Stomach (tissue), 9 donors: Measurements from ENCODE around the gene PALB2. TPM values are rescaled to one million over a fixed set of nuclear protein-coding genes. Genes with fewer than 3 reads are reported as not detected.

Experiments used
- DNase-seq, 2 donors: peaks; one replicate each; pipeline versions ENCODE4 v3.0.0 to v3.0.0-alpha.2; 2013 to 2019
- H3K27ac ChIP-seq, 5 donors: fragments of 200-600 bp in 4 of 5; sonication (generic) in 4 of 5; one replicate each; pipeline ENCODE4 v1.5.1; 2013 to 2019; ENCODE audit warnings: mild to moderate bottlenecking in 1 of 5, moderate library complexity in 1 of 5
- H3K27me3 ChIP-seq, 3 donors: fragments of 200-600 bp; sonication (generic); one replicate each; pipeline ENCODE4 v1.5.1; 2017 to 2019; ENCODE audit warnings: mixed run types in 1 of 3
- H3K36me3 ChIP-seq, 4 donors: fragments of 200-600 bp; sonication (generic); 1 replicate in 3 of 4; 2 replicates in 1 of 4; pipeline ENCODE4 v1.5.1; 2016 to 2019
- H3K4me1 ChIP-seq, 4 donors: fragments of 200-600 bp; sonication (generic); one replicate each; pipeline ENCODE4 v1.5.1; 2016 to 2019
- H3K4me3 ChIP-seq, 4 donors: fragments of 200-600 bp; sonication (generic) in 3 of 4; one replicate each; pipeline ENCODE4 v1.5.1; 2016 to 2019; ENCODE audit warnings: mild to moderate bottlenecking in 1 of 4
- H3K9me3 ChIP-seq, 4 donors: fragments of 200-600 bp; sonication (generic); one replicate each; pipeline ENCODE4 v1.5.1; 2016 to 2019
- EP300 ChIP-seq: sonication (generic); formaldehyde crosslinking; IDR thresholded peaks from one replicate; pipeline ENCODE4 v1.6.1; 2017; ENCODE audit warnings: antibody characterized with exemption
- POLR2A ChIP-seq, 4 donors: fragments of 450-650 bp; IDR thresholded peaks; one replicate each; pipeline ENCODE4 v1.6.1; 2016; ENCODE audit warnings: antibody characterized with exemption in 4 of 4, control low read depth in 2 of 4, mild to moderate bottlenecking in 1 of 4, moderate library complexity in 1 of 4
- POLR2AphosphoS5 ChIP-seq, 3 donors: sonication (generic); formaldehyde crosslinking; IDR thresholded peaks; one replicate each; pipeline ENCODE4 v1.6.1; 2016; ENCODE audit warnings: antibody characterized with exemption in 3 of 3
- WGBS, 5 donors: extraction: QIAGEN DNeasy Blood & Tissue Kit in 3 of 5; methylation state at CpG; one replicate each; pipeline versions ENCODE4 v1.1.5 to v1.1.7; 2013 to 2018; 5-methylcytosine and 5-hydroxymethylcytosine counted together
- intact Hi-C: fragments of 100-400 bp; cut with DNase I; formaldehyde crosslinking; loops from one replicate; pipeline ENCODE4 v1.15.1; 2023; ENCODE audit warnings: low total_unique reads
- polyA plus RNA-seq, 3 donors: library from polyadenylated mRNA; stranded (reverse); fragments of 200-250 nt; gene quantifications; one replicate each; pipeline ENCODE4 v1.2.3, GENCODE V29; 2013
- total RNA-seq, 5 donors: library from RNA; depleted of rRNA; stranded (reverse); fragments of >200 nt; gene quantifications; one replicate each; pipeline versions ENCODE4 v1.1.0 to v1.2.3, GENCODE V29; 2014 to 2016
- TF ChIP-seq, protein P1 (sequence below), 7 experiments: fragments of 450-650 bp in 4 of 7; fragments of 200-600 bp in 3 of 7; sonication (generic) in 3 of 7; IDR thresholded peaks; one replicate each; pipeline ENCODE4 v1.5.1; 2016 to 2019; ENCODE audit warnings: antibody characterized with exemption in 7 of 7, control low read depth in 2 of 7, mild to moderate bottlenecking in 1 of 7
- donor health status: healthy with polysubstance abuse.
- donor health status: Bipolar disorder and iron deficiency.
- donor health status: healthy.

PALB2 gene
- total and polyA plus RNA-seq, 8 donors: 2.6 to 86.6 (median 12.9) TPM

DNA sequence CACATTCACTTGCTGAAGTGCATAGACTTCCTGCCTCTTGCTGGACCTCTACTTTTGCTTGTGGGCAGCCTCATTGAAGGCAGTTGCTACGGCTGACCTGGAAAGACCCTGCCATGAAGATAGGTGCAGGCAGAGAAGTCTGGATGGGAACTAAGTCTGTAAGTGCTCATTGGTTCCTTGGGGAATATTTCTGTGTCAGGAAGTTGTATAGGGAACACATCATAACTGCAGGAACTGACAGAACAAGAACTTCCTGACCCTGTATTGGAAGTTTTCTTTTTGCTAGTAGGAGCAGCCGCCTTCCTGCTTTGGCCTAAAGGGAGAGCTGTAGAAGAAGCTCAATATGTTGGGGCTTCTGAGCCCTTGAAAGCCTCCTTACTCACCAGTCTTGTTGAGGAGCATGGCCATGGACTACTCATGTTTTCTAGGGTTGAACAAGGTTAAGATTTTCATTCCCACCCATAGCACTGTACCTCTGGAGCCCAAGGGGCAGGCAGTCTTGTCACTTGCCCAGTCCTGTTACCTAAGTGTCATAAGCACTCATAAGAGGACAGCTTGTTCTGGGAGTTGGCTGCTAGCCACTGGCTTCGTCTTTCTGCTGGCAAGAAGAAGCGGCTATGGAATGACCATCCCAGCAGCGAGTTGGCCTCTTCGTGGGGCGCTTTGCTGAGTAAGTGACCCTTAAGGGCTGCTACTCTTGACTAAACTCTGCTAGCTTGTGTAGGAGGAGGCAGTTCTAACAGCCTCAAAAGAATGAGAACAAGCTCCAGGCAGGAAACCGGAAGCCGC lies 76.3 kb downstream of the PALB2 start:
- intact Hi-C loops: no loop called here
- Histone ChIP-seq H3K4me3 (no peak overlapping the region), H3K4me1 (peaks cover 0 to 18% (median 13%) of the 10 kb centered on the region in 4 donors), H3K27me3 (no peaks in the 10 kb centered on the region), H3K27ac (no peak overlapping the region), H3K9me3 (no peaks in the 10 kb centered on the region), H3K36me3 (peaks cover 78 to 100% (median 100%) of the 10 kb centered on the region in 4 donors)
- no peak for TF ChIP-seq POLR2A (IDR thresholded peaks at IDR 0.05)
- no peak for TF ChIP-seq POLR2AphosphoS5 (IDR thresholded peaks at IDR 0.05)
- no peak for TF ChIP-seq EP300
- TF ChIP-seq, protein P1, sequence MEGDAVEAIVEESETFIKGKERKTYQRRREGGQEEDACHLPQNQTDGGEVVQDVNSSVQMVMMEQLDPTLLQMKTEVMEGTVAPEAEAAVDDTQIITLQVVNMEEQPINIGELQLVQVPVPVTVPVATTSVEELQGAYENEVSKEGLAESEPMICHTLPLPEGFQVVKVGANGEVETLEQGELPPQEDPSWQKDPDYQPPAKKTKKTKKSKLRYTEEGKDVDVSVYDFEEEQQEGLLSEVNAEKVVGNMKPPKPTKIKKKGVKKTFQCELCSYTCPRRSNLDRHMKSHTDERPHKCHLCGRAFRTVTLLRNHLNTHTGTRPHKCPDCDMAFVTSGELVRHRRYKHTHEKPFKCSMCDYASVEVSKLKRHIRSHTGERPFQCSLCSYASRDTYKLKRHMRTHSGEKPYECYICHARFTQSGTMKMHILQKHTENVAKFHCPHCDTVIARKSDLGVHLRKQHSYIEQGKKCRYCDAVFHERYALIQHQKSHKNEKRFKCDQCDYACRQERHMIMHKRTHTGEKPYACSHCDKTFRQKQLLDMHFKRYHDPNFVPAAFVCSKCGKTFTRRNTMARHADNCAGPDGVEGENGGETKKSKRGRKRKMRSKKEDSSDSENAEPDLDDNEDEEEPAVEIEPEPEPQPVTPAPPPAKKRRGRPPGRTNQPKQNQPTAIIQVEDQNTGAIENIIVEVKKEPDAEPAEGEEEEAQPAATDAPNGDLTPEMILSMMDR (IDR thresholded peaks at IDR 0.05): no peak
- WGBS, 5 donors: 90 to 96% (median 94%) methylated on average over 9 of the region's 9 CpGs
- no peak for DNase-seq

DNA sequence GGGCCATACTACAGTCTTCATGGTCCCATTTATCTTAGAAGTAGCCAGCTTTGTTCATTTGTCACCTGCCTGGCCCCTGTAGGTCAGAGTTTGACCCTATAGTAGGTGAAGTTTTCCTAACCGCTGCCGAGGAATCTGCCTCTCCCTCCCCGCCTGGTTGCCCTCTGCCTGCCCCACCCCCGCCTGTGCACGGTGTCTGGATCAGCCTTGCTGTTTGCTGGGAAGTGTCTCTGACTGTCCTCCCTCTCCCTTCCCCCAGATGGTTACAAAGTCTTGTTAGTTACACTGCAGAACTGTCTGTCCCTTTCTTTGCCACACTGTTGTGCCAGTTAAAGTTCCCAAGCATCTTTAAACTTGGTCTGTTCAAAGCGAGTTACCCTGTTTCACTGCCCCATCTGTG lies 77.9 kb downstream of the PALB2 start:
- peaks cover 11 to 34% (median 28%) of the 10 kb centered on the region in 4 donors for H3K4me1 ChIP-seq
- no peak overlapping the region for H3K4me3 ChIP-seq
- no peaks in the 10 kb centered on the region for H3K27me3 ChIP-seq
- TF ChIP-seq, protein P1 (IDR thresholded peaks at IDR 0.05): no peak
- no peak for TF ChIP-seq POLR2A (IDR thresholded peaks at IDR 0.05)
- no peak for TF ChIP-seq EP300
- no peak for TF ChIP-seq POLR2AphosphoS5 (IDR thresholded peaks at IDR 0.05)
- H3K27ac ChIP-seq: no peak overlapping the region
- 75 to 83% (median 77%) methylated on average over 6 of the region's 6 CpGs for WGBS, 5 donors
- intact Hi-C loops: no loop called here
- H3K9me3 ChIP-seq: no peaks in the 10 kb centered on the region
- DNase-seq: no peak
- peaks cover 68 to 91% (median 90%) of the 10 kb centered on the region in 4 donors for H3K36me3 ChIP-seq

DNA sequence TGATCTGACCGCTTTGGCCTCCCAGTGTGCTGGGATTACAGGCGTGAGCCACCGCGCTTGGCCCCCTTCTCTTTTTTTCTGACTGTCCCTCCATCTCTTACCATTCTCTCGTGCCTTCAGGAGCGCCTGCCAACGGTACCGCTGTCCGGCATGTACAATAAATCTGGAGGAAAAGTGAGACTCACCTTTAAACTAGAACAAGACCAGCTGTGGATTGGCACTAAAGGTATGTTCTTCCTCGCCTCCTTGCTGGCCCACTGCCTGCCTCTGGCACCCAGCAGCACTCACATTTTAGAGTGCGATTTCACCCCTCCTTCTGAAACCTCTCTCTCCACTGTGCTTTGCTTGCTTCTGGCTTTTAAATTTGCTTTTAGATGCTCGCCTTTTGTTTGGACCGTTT lies 78.6 kb downstream of the PALB2 start:
- Histone ChIP-seq H3K9me3 (no peaks in the 10 kb centered on the region), H3K4me1 (peaks cover 11 to 39% (median 30%) of the 10 kb centered on the region in 4 donors), H3K27ac (no peak overlapping the region), H3K4me3 (no peak overlapping the region), H3K36me3 (peaks cover 63 to 84% (median 84%) of the 10 kb centered on the region in 4 donors), H3K27me3 (no peaks in the 10 kb centered on the region)
- 90 to 95% (median 92%) methylated on average over 13 of the region's 13 CpGs for WGBS, 5 donors
- intact Hi-C loops: no loop called here
- no peak for DNase-seq
- no peak for TF ChIP-seq EP300
- TF ChIP-seq POLR2AphosphoS5 (IDR thresholded peaks at IDR 0.05): no peak
- TF ChIP-seq, protein P1 (IDR thresholded peaks at IDR 0.05): no peak
- TF ChIP-seq POLR2A (IDR thresholded peaks at IDR 0.05): no peak

DNA sequence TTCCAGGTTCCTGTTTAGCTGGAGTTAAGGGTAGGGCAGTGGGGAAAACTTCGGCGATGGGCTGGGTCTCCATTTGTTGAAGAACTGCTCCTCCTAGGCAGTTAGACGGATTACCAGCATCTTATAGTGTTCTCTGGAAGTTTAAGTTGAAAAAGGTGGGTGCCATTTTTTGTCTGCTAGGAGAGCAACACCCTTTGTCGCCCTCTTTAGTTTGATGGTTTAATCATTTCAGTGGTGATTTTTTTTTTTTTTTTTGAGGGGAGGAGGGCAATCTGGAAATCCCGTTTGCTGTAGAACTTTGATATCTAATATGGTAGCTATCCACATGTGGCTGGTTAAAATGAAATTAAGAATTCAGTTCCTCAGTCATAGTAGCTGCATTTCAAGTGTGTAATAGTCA lies 79.5 kb downstream of the PALB2 start:
- intact Hi-C loops: no loop called here
- TF ChIP-seq, protein P1 (IDR thresholded peaks at IDR 0.05): no peak
- TF ChIP-seq POLR2A (IDR thresholded peaks at IDR 0.05) (no peak), EP300 (no peak), POLR2AphosphoS5 (IDR thresholded peaks at IDR 0.05) (no peak)
- Histone ChIP-seq H3K36me3 (peaks cover 56 to 75% (median 74%) of the 10 kb centered on the region in 4 donors), H3K4me1 (peaks cover 11 to 42% (median 34%) of the 10 kb centered on the region in 4 donors), H3K27ac (no peak overlapping the region), H3K9me3 (no peaks in the 10 kb centered on the region), H3K4me3 (no peak overlapping the region), H3K27me3 (no peaks in the 10 kb centered on the region)
- 73 to 82% (median 80%) methylated on average over 5 of the region's 5 CpGs for WGBS, 5 donors
- DNase-seq: no peak
